Measurements from ENCODE around the gene ARHGAP27. TPM values are rescaled to one million over a fixed set of nuclear protein-coding genes. Genes with fewer than 3 reads are reported as not detected.
"Not testable (repeated sequence)": the region's sequence is repeated elsewhere in the genome, so short reads cannot be mapped to it uniquely, and the experiment has no call there.

ARHGAP27 gene
- total and polyA plus RNA-seq, 9 of the 15 experiments (the other 6 are each of a cell fraction or from before 2014, with no cell fraction given): 0.04 to 4.6 (median 2.1) TPM

DNA sequence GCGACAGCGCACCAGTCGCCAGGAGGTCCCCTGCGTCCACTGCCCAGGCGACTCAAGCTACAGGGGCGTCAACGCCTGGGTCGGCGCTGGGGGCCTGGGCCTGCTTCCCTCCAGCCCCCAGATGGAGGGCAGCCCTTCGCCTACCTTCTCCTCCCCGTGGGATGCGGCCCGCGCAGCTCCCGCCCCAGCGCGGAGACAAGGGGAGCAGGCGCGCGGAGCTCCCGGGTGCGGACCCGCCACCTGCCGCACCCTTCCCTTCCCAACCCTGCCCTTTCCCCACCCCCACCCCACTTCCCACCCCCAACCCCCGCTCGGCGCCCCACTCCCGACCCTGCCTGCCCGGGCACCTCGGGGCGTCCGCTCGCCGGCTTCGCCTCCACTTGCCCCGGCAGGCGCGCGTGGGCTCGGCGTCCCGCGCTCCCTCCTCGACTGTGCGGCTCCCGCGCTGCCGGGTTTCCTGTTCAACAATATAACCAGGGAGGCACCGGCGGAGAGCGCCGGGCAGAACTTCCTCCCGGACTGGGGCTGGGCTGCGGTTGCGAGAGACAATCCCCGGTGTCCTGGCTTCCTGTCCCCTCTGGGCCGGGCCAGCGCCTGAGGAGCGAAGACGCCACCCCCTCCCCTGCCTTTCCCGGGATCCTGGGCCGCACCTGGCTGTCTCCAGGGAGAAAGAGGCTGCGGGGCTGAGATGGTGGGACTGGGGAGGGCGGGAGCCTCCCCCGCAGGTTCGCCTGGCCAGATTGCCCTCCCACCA lies at the start of gene ARHGAP27 (continued):
- TF ChIP-seq PHF8 (IDR thresholded peaks at IDR 0.05; ENCODE audit: borderline replicate concordance, low read length) (no peak), RHOXF2B (CRISPR knock-in tag; conservative IDR thresholded peaks at IDR 0.05) (no peak), TEAD4 (IDR thresholded peaks at IDR 0.05; ENCODE audit: low read length) (no peak), TEAD4 (CRISPR knock-in tag; IDR thresholded peaks at IDR 0.05; ENCODE audit: borderline replicate concordance) (no peak), HSF4 (CRISPR knock-in tag; IDR thresholded peaks at IDR 0.05; ENCODE audit: borderline replicate concordance) (no peak), HNRNPK (IDR thresholded peaks at IDR 0.05; ENCODE audit: low read depth, low read length, poor library complexity, severe bottlenecking) (peak; percentile 41), ILK (tag; IDR thresholded peaks at IDR 0.05; ENCODE audit: borderline replicate concordance, low read depth) (no peak), ZNF24 (IDR thresholded peaks at IDR 0.05) (no peak), HNRNPUL1 (IDR thresholded peaks at IDR 0.05; ENCODE audit: low read length) (no peak), RBM22 (IDR thresholded peaks at IDR 0.05; ENCODE audit: low read depth, low read length, poor library complexity, severe bottlenecking) (no peak), FOXP1 (CRISPR knock-in tag; IDR thresholded peaks at IDR 0.05) (no peak)
- TF ChIP-seq, protein P1, sequence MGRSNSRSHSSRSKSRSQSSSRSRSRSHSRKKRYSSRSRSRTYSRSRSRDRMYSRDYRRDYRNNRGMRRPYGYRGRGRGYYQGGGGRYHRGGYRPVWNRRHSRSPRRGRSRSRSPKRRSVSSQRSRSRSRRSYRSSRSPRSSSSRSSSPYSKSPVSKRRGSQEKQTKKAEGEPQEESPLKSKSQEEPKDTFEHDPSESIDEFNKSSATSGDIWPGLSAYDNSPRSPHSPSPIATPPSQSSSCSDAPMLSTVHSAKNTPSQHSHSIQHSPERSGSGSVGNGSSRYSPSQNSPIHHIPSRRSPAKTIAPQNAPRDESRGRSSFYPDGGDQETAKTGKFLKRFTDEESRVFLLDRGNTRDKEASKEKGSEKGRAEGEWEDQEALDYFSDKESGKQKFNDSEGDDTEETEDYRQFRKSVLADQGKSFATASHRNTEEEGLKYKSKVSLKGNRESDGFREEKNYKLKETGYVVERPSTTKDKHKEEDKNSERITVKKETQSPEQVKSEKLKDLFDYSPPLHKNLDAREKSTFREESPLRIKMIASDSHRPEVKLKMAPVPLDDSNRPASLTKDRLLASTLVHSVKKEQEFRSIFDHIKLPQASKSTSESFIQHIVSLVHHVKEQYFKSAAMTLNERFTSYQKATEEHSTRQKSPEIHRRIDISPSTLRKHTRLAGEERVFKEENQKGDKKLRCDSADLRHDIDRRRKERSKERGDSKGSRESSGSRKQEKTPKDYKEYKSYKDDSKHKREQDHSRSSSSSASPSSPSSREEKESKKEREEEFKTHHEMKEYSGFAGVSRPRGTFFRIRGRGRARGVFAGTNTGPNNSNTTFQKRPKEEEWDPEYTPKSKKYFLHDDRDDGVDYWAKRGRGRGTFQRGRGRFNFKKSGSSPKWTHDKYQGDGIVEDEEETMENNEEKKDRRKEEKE (IDR thresholded peaks at IDR 0.05; ENCODE audit: borderline replicate concordance in 1 of 2, control insufficient read depth in 1 of 2, low read depth in 2 of 2, low read length in 1 of 2): no peak
- TF ChIP-seq, protein P2, sequence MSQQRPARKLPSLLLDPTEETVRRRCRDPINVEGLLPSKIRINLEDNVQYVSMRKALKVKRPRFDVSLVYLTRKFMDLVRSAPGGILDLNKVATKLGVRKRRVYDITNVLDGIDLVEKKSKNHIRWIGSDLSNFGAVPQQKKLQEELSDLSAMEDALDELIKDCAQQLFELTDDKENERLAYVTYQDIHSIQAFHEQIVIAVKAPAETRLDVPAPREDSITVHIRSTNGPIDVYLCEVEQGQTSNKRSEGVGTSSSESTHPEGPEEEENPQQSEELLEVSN (IDR thresholded peaks at IDR 0.05; ENCODE audit: borderline replicate concordance in 1 of 2, extremely low read depth in 1 of 2, insufficient read depth in 1 of 2, insufficient read length in 1 of 2, low read depth in 1 of 2, low read length in 1 of 2, poor library complexity in 1 of 2, severe bottlenecking in 1 of 2): peak in 1 of 2 experiments; percentile 2

DNA sequence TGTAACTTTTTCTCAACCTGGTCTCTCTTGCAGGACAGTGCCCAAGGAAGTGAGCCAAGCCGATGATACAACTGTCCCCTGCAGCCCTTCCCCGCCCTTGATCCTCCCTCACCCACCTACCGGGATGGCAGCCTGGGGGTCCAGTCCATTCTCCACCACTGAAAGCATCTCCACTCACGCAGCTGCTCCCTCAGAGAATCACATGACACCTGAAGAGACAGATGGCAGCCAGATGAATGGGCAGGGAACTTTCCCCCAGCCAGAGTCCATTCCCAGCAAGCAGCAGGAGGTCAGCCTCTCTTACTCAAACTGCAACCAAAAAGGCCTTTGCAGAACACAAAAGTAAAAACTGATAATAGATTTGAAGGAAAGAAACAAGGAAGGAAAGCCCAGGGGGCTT lies 49.6 kb upstream of the ARHGAP27 start:
- H2AFZ ChIP-seq (ENCODE audit: low read depth, low read length); intact Hi-C loops (cut with micrococcal nuclease); H3K9me1 ChIP-seq (ENCODE audit: control insufficient read depth, insufficient read depth, low read length); H4K20me1 ChIP-seq (replicated peaks; ENCODE audit: control insufficient read depth, insufficient read depth, low read length); H3K27ac ChIP-seq (ENCODE audit: extremely low read depth, low read depth, low read length); FAIRE-seq; H3K4me2 ChIP-seq (ENCODE audit: insufficient read depth, low read length); in situ Hi-C loops (cut with MboI); H3K9ac ChIP-seq (ENCODE audit: insufficient read depth in 1 of 2, low read depth in 2 of 2, low read length in 2 of 2); DNase-seq (ENCODE audit: extremely low read depth in 1 of 4, low spot score in 3 of 4); H3K9me3 ChIP-seq (replicated peaks; ENCODE audit: control insufficient read depth, insufficient read depth, low read depth, low read length); BruUV-seq (replicated peaks); POLR2A ChIA-PET; H3K36me3 ChIP-seq (ENCODE audit: control insufficient read depth, insufficient read depth, low read length); ATAC-seq; H3K4me1 ChIP-seq (replicated peaks in 1 of 2; ENCODE audit: control insufficient read depth in 2 of 2, insufficient read depth in 2 of 2, low read length in 2 of 2); H3K79me2 ChIP-seq (ENCODE audit: control insufficient read depth, insufficient read depth, low read length); H3K27me3 ChIP-seq (ENCODE audit: control insufficient read depth in 2 of 2, insufficient read depth in 2 of 2, low read length in 2 of 2); H3K4me3 ChIP-seq; CTCF ChIA-PET (ENCODE audit: low intra/inter-chr PET ratio): not testable (repeated sequence)
- WGBS (ENCODE audit: insufficient coverage, low coverage, missing lambda C conversion rate): no CpG with 5 or more reads among the region's 4 CpGs
